Ishikawa (cell line): ENCODE results near the gene RIMS4.

ENCODE experiments used
- EGR1 ChIP-seq: IDR thresholded peaks from 2 replicates; pipeline ENCODE4 v1.6.1; 2012
- EP300 ChIP-seq: IDR thresholded peaks from 2 replicates; pipeline ENCODE4 v1.6.1; 2012; ENCODE audit warnings: borderline replicate concordance
- FOXM1 ChIP-seq: IDR thresholded peaks from 2 replicates; pipeline ENCODE4 v1.6.1; 2012; ENCODE audit warnings: low read depth, borderline replicate concordance
- REST ChIP-seq: IDR thresholded peaks from 2 replicates; pipeline ENCODE4 v1.6.1; 2012; ENCODE audit warnings: low read depth, mild to moderate bottlenecking
- TAF1 ChIP-seq: IDR thresholded peaks from 2 replicates; pipeline ENCODE4 v1.6.1; 2012; ENCODE audit warnings: low read depth, mild to moderate bottlenecking
- TEAD4 ChIP-seq: IDR thresholded peaks from 2 replicates; pipeline ENCODE4 v1.6.1; 2012
- YY1 ChIP-seq: IDR thresholded peaks from 2 replicates; pipeline ENCODE4 v1.6.1; 2012; ENCODE audit warnings: low read depth

- TF ChIP-seq TEAD4 (no peak), EGR1 (no peak), TAF1 (no peak), FOXM1 (no peak), EP300 (no peak), REST (no peak), YY1 (no peak)
Measured at GRCh38 chr20:44858606-44859360, 48.4 kb upstream of the RIMS4 start.
